LNCaP clone FGC (cell line): ENCODE measurements around the gene SGF29.

Source experiments
- DNase-seq: peaks from one replicate; pipeline ENCODE4 v3.0.0-alpha.2; 2011; ENCODE audit warnings: low read depth
- H3K4me3 ChIP-seq: 2 replicates; pipeline ENCODE4 v1.5.1; 2011; ENCODE audit warnings: mild to moderate bottlenecking, low read depth, low read length, control low read depth
- CTCF ChIP-seq: IDR thresholded peaks from 2 replicates; pipeline ENCODE4 v1.5.1; 2012; ENCODE audit warnings: mild to moderate bottlenecking; ENCODE audit not compliant: control insufficient read depth, insufficient read depth; ENCODE audit errors: extremely low read depth

Gene SGF29

GRCh38 chr16:28569021-28569420 is 15.3 kb downstream of the SGF29 start:
- TF ChIP-seq CTCF: no peak
- H3K4me3 ChIP-seq: no peak overlapping the region
- DNase-seq: no peak

- no peak overlapping the region for H3K4me3 ChIP-seq
- TF ChIP-seq CTCF: no peak
- DNase-seq: no peak
Observed at GRCh38 chr16:28569968-28570752, 16.4 kb downstream of the SGF29 start.

DNA sequence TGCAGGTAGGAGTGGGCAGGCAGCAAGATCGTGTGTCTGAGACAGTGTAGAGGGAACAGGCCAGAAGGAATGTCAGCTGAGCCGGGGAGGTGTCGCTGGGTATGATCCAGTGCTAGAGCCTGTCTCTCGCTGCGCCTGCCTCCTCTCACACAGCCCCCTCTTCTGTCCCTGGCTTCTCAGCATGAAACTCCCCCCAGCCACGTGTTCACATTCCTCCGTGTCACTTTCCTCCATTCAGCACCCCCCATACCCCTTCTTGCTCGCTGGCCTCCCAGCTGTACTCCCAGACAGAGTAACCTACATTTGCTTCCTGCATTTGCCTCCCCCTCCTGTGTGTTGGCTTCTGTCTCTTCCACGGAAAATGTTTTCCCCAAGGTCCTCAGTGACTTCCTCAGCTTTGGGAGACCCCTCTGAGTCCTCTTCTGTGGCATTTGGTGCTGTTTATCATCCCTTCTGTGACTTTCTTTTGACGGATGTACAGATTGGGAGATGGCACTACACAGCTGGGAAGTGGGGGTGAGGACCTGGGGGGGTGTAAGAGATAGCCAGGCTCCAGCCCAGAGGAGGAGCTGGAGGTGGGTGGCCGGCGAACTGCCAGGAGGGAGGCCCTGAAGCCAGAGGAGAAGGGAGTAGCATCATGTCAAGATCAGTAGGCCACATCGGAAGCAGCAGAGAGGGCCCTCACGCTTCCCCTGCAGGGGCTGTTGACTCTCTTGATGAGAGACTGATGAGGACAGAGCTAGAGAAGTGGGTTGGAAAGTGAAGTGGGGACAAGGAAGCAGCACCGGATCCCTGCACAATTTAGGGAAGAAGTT is 19.2 kb downstream of the SGF29 start:
- no peak for DNase-seq
- TF ChIP-seq CTCF: no peak
- H3K4me3 ChIP-seq: no peak overlapping the region

GRCh38 chr16:28573738-28574718 is 20.3 kb downstream of the SGF29 start:
- DNase-seq: no peak
- no peak overlapping the region for H3K4me3 ChIP-seq
- TF ChIP-seq CTCF: no peak

- H3K4me3 ChIP-seq: no peak overlapping the region
- no peak for DNase-seq
- no peak for TF ChIP-seq CTCF
Observed at GRCh38 chr16:28574925-28575324, 21.2 kb downstream of the SGF29 start.

- no peak for DNase-seq
- H3K4me3 ChIP-seq: no peak overlapping the region
- TF ChIP-seq CTCF: no peak
Observed at GRCh38 chr16:28575446-28576109, 21.9 kb downstream of the SGF29 start.
